PC-3 (cell line): ENCODE measurements around the gene LIF.

Experiments used
- EZH2phosphoT487 ChIP-seq: fragments of 300-600 bp; sonication (generic); IDR thresholded peaks from 2 replicates; pipeline ENCODE4 v1.6.1; 2018; ENCODE audit warnings: mild to moderate bottlenecking, antibody characterized with exemption, low read length, borderline replicate concordance
- TF ChIP-seq, protein P1 (sequence below): fragments of 300-600 bp; sonication (generic); conservative IDR thresholded peaks from 2 replicates; pipeline ENCODE4 v1.5.1; 2017; ENCODE audit warnings: antibody characterized with exemption, low read depth, mild to moderate bottlenecking, low read length

DNA sequence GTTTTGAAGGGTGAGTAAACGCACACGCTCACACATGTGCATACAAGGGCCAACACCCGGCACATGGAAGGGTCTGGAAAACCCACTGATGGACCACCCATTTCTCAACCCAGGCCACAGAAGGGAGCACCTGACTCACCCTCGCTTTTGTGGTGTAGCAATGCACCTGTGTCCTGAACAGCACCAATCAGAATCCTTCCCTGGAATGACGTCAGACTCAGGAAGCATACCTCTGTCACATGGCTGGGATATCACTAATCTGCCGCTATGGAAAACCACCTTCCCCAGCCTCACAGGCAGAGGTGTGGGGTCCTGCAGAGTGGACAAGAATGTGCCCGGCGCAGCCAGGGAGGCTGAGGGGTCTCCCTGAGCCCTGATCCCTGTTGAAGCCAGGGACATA lies 29.1 kb upstream of the LIF start:
- TF ChIP-seq, protein P1, sequence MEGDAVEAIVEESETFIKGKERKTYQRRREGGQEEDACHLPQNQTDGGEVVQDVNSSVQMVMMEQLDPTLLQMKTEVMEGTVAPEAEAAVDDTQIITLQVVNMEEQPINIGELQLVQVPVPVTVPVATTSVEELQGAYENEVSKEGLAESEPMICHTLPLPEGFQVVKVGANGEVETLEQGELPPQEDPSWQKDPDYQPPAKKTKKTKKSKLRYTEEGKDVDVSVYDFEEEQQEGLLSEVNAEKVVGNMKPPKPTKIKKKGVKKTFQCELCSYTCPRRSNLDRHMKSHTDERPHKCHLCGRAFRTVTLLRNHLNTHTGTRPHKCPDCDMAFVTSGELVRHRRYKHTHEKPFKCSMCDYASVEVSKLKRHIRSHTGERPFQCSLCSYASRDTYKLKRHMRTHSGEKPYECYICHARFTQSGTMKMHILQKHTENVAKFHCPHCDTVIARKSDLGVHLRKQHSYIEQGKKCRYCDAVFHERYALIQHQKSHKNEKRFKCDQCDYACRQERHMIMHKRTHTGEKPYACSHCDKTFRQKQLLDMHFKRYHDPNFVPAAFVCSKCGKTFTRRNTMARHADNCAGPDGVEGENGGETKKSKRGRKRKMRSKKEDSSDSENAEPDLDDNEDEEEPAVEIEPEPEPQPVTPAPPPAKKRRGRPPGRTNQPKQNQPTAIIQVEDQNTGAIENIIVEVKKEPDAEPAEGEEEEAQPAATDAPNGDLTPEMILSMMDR: no peak
- no peak for TF ChIP-seq EZH2phosphoT487
